ENCODE data around the gene DAB2. TPM values are rescaled to one million over a fixed set of nuclear protein-coding genes. Genes with fewer than 3 reads are reported as not detected.

Gene DAB2
- total RNA-seq, 1 experiment from 2014 or later: 135 TPM

DNA sequence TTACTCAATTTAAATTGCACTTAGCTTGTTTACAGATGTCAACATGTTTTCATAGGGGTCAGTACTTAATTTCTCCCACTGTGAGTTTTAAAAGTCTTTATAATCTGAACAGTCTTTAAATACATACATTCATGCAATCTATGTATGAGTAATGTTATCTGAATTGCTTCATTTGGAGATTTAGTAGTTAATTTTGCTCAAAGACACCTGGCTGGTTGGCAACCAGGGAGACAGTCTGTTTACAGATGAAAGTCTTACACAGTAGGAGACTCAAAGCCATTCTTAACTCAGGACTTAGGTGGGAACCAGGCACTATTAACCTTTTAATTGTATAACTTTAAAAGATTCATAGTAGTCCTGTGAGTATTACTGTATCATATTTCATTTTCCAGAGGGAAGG lies 29.3 kb downstream of the DAB2 start:
- intact Hi-C loops (cut with micrococcal nuclease; ENCODE audit: unreplicated experiment): no loop called here
- H3K36me3 Mint-ChIP-seq (ENCODE audit: insufficient read depth, unreplicated experiment): peaks cover 92% of the 10 kb centered on the region
- no peak overlapping the region for H3K4me3 Mint-ChIP-seq (ENCODE audit: unreplicated experiment)
- no peaks in the 10 kb centered on the region for H3K9me3 ChIP-seq
- CTCF ChIA-PET: no interaction called here
- peaks cover 23% of the 10 kb centered on the region for H3K4me1 ChIP-seq
- H3K4me3 ChIP-seq (ENCODE audit: low read depth, low read length): no peak overlapping the region
- H3K27me3 Mint-ChIP-seq (ENCODE audit: insufficient read depth, unreplicated experiment): no peaks in the 10 kb centered on the region
- no peaks in the 10 kb centered on the region for H3K9me3 Mint-ChIP-seq (ENCODE audit: unreplicated experiment)
- H3K27ac Mint-ChIP-seq (ENCODE audit: unreplicated experiment): peak overlapping the region; percentile 62
- no TSS peak for BruUV-seq (replicated peaks)
- TF ChIP-seq, protein P1, sequence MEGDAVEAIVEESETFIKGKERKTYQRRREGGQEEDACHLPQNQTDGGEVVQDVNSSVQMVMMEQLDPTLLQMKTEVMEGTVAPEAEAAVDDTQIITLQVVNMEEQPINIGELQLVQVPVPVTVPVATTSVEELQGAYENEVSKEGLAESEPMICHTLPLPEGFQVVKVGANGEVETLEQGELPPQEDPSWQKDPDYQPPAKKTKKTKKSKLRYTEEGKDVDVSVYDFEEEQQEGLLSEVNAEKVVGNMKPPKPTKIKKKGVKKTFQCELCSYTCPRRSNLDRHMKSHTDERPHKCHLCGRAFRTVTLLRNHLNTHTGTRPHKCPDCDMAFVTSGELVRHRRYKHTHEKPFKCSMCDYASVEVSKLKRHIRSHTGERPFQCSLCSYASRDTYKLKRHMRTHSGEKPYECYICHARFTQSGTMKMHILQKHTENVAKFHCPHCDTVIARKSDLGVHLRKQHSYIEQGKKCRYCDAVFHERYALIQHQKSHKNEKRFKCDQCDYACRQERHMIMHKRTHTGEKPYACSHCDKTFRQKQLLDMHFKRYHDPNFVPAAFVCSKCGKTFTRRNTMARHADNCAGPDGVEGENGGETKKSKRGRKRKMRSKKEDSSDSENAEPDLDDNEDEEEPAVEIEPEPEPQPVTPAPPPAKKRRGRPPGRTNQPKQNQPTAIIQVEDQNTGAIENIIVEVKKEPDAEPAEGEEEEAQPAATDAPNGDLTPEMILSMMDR (IDR thresholded peaks at IDR 0.05; ENCODE audit: insufficient read depth in 1 of 2, low read depth in 1 of 2, low read length in 1 of 2, severe bottlenecking in 1 of 2, unreplicated experiment in 1 of 2): no peak
- H3K27me3 ChIP-seq (replicated peaks; ENCODE audit: control insufficient read depth, insufficient read depth, low read length): no peaks in the 10 kb centered on the region
- POLR2A ChIA-PET: no interaction called here
- DNase-seq: no peak
- no peaks in the 10 kb centered on the region for H3K36me3 ChIP-seq (ENCODE audit: control insufficient read depth, insufficient read depth, low read length)
- peaks cover 34% of the 10 kb centered on the region for H3K4me1 Mint-ChIP-seq (ENCODE audit: low read depth, unreplicated experiment)

- H3K9me3 Mint-ChIP-seq (ENCODE audit: unreplicated experiment): no peaks in the 10 kb centered on the region
- H3K27me3 Mint-ChIP-seq (ENCODE audit: insufficient read depth, unreplicated experiment): no peaks in the 10 kb centered on the region
- H3K4me1 Mint-ChIP-seq (ENCODE audit: low read depth, unreplicated experiment): peaks cover 31% of the 10 kb centered on the region
- no peaks in the 10 kb centered on the region for H3K9me3 ChIP-seq
- no peak overlapping the region for H3K4me3 ChIP-seq (ENCODE audit: low read depth, low read length)
- ChIA-PET CTCF (no interaction called here), POLR2A (no interaction called here)
- H3K27me3 ChIP-seq (replicated peaks; ENCODE audit: control insufficient read depth, insufficient read depth, low read length): no peaks in the 10 kb centered on the region
- peaks cover 17% of the 10 kb centered on the region for H3K4me1 ChIP-seq
- DNase-seq: no peak
- no peaks in the 10 kb centered on the region for H3K36me3 ChIP-seq (ENCODE audit: control insufficient read depth, insufficient read depth, low read length)
- no peak overlapping the region for H3K4me3 Mint-ChIP-seq (ENCODE audit: unreplicated experiment)
- peaks cover 92% of the 10 kb centered on the region for H3K36me3 Mint-ChIP-seq (ENCODE audit: insufficient read depth, unreplicated experiment)
- TF ChIP-seq, protein P1 (IDR thresholded peaks at IDR 0.05; ENCODE audit: insufficient read depth in 1 of 2, low read depth in 1 of 2, low read length in 1 of 2, severe bottlenecking in 1 of 2, unreplicated experiment in 1 of 2): no peak
- BruUV-seq (replicated peaks): no TSS peak
- intact Hi-C loops (cut with micrococcal nuclease; ENCODE audit: unreplicated experiment): no loop called here
- no peak overlapping the region for H3K27ac Mint-ChIP-seq (ENCODE audit: unreplicated experiment)
Observed at GRCh38 chr5:39394946-39395345, 29.8 kb downstream of the DAB2 start.

DNA sequence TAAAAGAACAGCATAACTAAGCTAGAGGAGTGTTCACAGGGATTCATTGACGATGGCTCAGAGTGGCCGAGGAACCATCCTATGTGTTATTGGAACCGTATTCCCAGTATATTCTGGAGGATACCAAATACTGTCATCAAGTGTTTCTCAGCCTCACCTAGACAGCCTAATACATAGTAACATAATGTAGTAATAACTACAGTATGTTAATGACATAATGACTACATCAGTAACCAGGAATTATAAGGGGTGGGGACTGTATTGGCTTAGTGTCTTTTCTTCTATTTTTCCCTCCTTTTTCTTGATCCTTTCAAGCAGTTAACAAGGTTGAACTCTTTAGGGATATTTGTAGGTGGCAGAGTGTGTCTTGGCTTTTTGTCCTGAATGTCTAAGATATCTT lies 33.8 kb downstream of the DAB2 start:
- Histone ChIP-seq H3K4me3 (ENCODE audit: low read depth, low read length) (no peak overlapping the region), H3K4me1 (no peaks in the 10 kb centered on the region), H3K36me3 (ENCODE audit: control insufficient read depth, insufficient read depth, low read length) (0 out of 2 replicates have a peak, but pooled peaks cover 2% of the 10 kb centered on the region), H3K27me3 (replicated peaks; ENCODE audit: control insufficient read depth, insufficient read depth, low read length) (no peaks in the 10 kb centered on the region), H3K9me3 (no peaks in the 10 kb centered on the region)
- BruUV-seq (replicated peaks): no TSS peak
- intact Hi-C loops (cut with micrococcal nuclease; ENCODE audit: unreplicated experiment): no loop called here
- Mint-ChIP-seq H3K27me3 (ENCODE audit: insufficient read depth, unreplicated experiment) (no peaks in the 10 kb centered on the region), H3K27ac (ENCODE audit: unreplicated experiment) (no peak overlapping the region), H3K9me3 (ENCODE audit: unreplicated experiment) (no peaks in the 10 kb centered on the region), H3K4me3 (ENCODE audit: unreplicated experiment) (no peak overlapping the region), H3K4me1 (ENCODE audit: low read depth, unreplicated experiment) (peaks cover 1% of the 10 kb centered on the region), H3K36me3 (ENCODE audit: insufficient read depth, unreplicated experiment) (peaks cover 92% of the 10 kb centered on the region)
- TF ChIP-seq, protein P1 (IDR thresholded peaks at IDR 0.05; ENCODE audit: insufficient read depth in 1 of 2, low read depth in 1 of 2, low read length in 1 of 2, severe bottlenecking in 1 of 2, unreplicated experiment in 1 of 2): no peak
- POLR2A ChIA-PET: no interaction called here
- DNase-seq: no peak
- CTCF ChIA-PET: no interaction called here
